ENCODE data around the gene HPGD.
"Not testable (repeated sequence)": the region's sequence is repeated elsewhere in the genome, so short reads cannot be mapped to it uniquely, and the experiment has no call there.

The HPGD gene

DNA sequence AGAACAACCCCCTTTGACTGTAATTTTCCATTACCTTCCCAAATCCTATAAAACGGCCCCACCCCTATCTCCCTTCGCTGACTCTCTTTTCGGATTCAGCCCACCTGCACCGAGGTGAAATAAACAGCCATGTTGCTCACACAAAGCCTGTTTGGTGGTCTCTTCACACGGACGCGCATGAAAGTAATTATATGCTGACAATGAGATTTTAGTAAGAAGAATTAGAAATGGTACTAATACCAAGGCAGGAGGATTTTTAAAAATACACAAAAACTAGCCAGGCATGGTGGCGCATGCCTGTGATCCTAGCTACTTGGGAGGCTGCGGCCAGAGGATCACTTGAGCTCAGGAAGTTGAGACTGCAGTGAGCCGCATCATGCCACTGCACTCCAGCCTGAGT, 33.9 kb downstream of the HPGD start:
- not testable (repeated sequence) for H3K9me3 ChIP-seq (ENCODE audit: low read length); H3K4me3 ChIP-seq (ENCODE audit: low read length); H3K27me3 ChIP-seq (ENCODE audit: insufficient read depth, low read length); H3K36me3 ChIP-seq (ENCODE audit: insufficient read depth, low read length); H2AFZ ChIP-seq (ENCODE audit: low read depth, low read length); H3K4me1 ChIP-seq (ENCODE audit: insufficient read depth, low read length)

DNA sequence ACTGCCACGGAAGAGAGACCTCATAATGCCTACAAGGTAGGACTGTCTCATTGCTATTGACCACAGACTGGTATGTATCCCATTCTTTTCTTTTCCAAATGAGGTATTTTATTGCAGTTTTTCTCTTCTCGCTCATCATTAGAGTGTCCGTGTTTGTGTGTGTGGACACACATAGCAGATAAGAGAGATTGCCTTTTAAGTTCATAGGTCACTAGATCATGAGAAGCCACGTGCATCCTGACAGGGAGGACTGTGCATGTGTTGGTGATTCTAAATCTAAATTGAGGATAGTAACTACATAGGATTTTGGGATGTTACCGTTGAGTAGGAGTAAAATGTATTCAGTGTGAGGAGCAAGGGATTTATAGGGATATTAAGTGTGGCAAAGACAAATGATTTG, 37.3 kb downstream of the HPGD start:
- no peaks in the 10 kb centered on the region for H3K9me3 ChIP-seq (ENCODE audit: low read length)
- H2AFZ ChIP-seq (ENCODE audit: low read depth, low read length), result no peak overlapping the region
- no peaks in the 10 kb centered on the region for H3K27me3 ChIP-seq (ENCODE audit: insufficient read depth, low read length)
- no peaks in the 10 kb centered on the region for H3K4me1 ChIP-seq (ENCODE audit: insufficient read depth, low read length)
- H3K4me3 ChIP-seq (ENCODE audit: low read length), result no peak overlapping the region
- no peaks in the 10 kb centered on the region for H3K36me3 ChIP-seq (ENCODE audit: insufficient read depth, low read length)

DNA sequence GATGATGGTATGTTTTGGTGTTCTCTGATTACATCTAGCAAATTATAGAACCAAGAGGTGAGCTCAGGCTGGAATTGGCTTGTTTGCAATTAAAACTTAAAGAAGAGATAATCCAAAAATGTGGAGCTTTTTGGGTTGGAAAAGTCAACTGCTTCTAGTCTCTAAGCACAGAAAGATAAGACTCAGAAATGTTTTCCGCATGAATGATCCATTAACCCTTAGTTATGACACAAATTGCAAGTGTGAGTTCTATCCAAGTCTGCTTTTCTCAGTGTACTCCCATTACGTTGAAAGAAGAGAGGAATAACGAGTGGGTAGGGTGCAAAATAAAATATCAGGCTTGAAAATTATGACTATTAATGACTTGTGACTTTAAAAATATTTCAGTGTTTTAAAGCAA, 38.5 kb downstream of the HPGD start:
- H3K4me3 ChIP-seq (ENCODE audit: low read length), result no peak overlapping the region
- no peaks in the 10 kb centered on the region for H3K36me3 ChIP-seq (ENCODE audit: insufficient read depth, low read length)
- no peaks in the 10 kb centered on the region for H3K4me1 ChIP-seq (ENCODE audit: insufficient read depth, low read length)
- no peaks in the 10 kb centered on the region for H3K9me3 ChIP-seq (ENCODE audit: low read length)
- no peaks in the 10 kb centered on the region for H3K27me3 ChIP-seq (ENCODE audit: insufficient read depth, low read length)
- H2AFZ ChIP-seq (ENCODE audit: low read depth, low read length), result no peak overlapping the region

DNA sequence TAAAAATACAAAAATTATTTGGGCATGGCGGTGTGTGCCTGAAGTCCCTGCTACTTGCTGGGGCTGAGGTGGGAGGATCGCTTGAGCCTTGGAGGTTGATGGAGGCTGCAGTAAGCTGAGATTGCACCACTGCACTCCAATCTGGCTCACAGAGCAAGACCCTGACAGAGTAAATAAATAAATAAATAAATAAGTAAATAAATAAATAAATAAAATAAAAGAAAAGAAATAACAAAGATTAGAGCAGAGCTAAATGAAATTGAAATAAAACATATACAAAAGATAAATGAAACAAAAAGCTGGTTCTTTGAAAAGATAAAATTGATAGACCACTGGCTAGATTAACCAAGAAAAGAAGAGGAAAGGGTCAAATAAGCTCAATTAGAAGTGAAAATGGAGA, 43.1 kb downstream of the HPGD start:
- no peaks in the 10 kb centered on the region for H3K9me3 ChIP-seq (ENCODE audit: low read length)
- no peak overlapping the region for H3K4me3 ChIP-seq (ENCODE audit: low read length)
- H3K4me1 ChIP-seq (ENCODE audit: insufficient read depth, low read length), result no peaks in the 10 kb centered on the region
- no peaks in the 10 kb centered on the region for H3K36me3 ChIP-seq (ENCODE audit: insufficient read depth, low read length)
- no peak overlapping the region for H2AFZ ChIP-seq (ENCODE audit: low read depth, low read length)
- no peaks in the 10 kb centered on the region for H3K27me3 ChIP-seq (ENCODE audit: insufficient read depth, low read length)

DNA sequence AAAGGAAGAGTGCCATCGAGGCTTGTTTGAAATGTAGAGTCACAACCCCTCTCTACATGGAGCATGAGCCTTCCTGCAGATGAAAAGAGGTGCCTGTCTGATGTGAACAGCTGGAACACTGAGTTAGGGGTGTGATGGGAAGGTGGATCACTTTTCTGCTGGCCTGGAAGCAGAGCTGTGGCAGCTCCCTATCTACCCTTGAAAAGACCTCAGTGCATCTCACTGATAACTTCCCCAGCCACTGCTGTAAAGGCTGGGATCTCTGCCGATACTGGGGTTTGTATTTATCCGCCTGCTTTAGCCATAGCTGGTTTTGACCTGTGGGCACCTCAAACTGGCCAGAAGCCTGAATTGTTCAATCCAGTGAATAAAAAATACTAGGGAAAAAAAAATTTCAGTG, 46.8 kb downstream of the HPGD start:
- no peak overlapping the region for H2AFZ ChIP-seq (ENCODE audit: low read depth, low read length)
- H3K4me1 ChIP-seq (ENCODE audit: insufficient read depth, low read length), result no peaks in the 10 kb centered on the region
- H3K9me3 ChIP-seq (ENCODE audit: low read length), result no peaks in the 10 kb centered on the region
- no peak overlapping the region for H3K4me3 ChIP-seq (ENCODE audit: low read length)
- H3K36me3 ChIP-seq (ENCODE audit: insufficient read depth, low read length), result no peaks in the 10 kb centered on the region
- no peaks in the 10 kb centered on the region for H3K27me3 ChIP-seq (ENCODE audit: insufficient read depth, low read length)

DNA sequence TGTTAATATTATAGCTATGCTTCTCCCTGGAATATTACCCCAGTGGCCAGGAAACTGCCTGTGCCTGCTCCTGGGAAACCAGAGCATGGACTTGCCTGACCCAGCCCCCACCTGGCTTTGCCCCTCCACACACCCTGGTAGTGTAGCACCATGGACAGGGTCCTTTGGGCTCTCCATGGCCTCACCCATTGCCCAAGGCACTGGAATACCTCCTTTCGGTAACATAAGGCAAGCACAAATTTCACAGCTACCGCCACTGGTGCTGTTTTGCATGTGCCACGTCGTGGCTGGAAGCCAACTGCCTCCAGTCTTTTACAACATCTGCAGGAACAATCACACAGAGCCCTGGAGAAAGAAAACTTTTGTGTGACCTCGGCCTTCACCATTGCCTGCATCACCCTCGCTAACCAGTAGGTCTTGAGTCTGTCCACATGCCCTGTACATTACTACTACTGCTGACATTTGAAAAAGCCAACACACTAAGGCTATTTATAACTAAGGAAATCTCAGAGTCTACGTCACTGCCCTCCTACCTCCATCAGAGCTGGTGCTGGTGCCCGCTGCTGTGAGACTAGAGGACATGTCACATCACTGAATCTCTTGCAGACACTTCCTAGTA, 47.7 kb downstream of the HPGD start:
- H3K4me1 ChIP-seq (ENCODE audit: insufficient read depth, low read length), result no peaks in the 10 kb centered on the region
- no peaks in the 10 kb centered on the region for H3K9me3 ChIP-seq (ENCODE audit: low read length)
- H3K36me3 ChIP-seq (ENCODE audit: insufficient read depth, low read length), result no peaks in the 10 kb centered on the region
- no peak overlapping the region for H3K4me3 ChIP-seq (ENCODE audit: low read length)
- H3K27me3 ChIP-seq (ENCODE audit: insufficient read depth, low read length), result no peaks in the 10 kb centered on the region
- H2AFZ ChIP-seq (ENCODE audit: low read depth, low read length), result no peak overlapping the region

DNA sequence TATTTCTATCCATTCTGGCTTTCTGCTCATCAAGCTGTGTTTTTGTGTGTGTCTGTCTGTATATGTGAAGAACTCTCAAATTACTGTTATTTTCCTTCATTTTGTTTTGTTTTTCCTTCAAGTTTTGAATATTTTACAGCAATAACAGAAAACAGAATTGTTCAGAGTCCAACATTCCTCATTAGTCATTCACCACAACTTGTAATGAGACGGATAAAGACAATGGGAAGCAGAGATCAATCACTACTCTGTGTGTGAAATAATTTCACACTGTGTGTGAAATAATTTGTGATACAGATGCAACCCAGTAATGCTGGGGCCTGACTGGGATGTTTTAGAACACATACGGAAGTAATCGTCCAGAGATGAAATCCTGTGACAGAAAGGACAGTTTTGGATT, 55.2 kb downstream of the HPGD start:
- H2AFZ ChIP-seq (ENCODE audit: low read depth, low read length), result no peak overlapping the region
- H3K4me1 ChIP-seq (ENCODE audit: insufficient read depth, low read length), result no peaks in the 10 kb centered on the region
- H3K9me3 ChIP-seq (ENCODE audit: low read length), result no peaks in the 10 kb centered on the region
- no peaks in the 10 kb centered on the region for H3K36me3 ChIP-seq (ENCODE audit: insufficient read depth, low read length)
- peaks cover 2% of the 10 kb centered on the region for H3K27me3 ChIP-seq (ENCODE audit: insufficient read depth, low read length)
- H3K4me3 ChIP-seq (ENCODE audit: low read length), result no peak overlapping the region

DNA sequence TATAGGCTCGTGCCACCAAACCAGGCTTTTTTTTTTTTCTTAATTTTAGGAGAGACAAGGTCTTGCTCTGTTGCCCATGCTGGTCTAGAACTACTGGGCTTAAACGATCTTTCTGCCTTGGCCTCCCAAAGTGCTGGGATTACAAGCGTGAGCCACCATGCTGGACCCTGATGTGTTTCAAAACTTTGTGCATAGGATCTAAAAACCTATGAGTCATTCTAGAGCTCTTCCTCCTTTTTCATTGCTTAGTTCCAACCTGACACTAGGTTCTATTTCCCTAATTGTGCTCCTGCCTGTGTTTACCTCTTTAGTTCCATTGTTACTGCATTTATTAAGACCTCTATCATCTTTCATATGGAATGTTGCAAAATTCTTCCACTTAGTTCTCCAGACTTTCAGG, 57.3 kb downstream of the HPGD start:
- Histone ChIP-seq H3K4me3 (ENCODE audit: low read length) (no peak overlapping the region), H3K4me1 (ENCODE audit: insufficient read depth, low read length) (no peaks in the 10 kb centered on the region), H3K36me3 (ENCODE audit: insufficient read depth, low read length) (no peaks in the 10 kb centered on the region), H3K9me3 (ENCODE audit: low read length) (no peaks in the 10 kb centered on the region), H2AFZ (ENCODE audit: low read depth, low read length) (no peak overlapping the region), H3K27me3 (ENCODE audit: insufficient read depth, low read length) (peaks cover 2% of the 10 kb centered on the region)

DNA sequence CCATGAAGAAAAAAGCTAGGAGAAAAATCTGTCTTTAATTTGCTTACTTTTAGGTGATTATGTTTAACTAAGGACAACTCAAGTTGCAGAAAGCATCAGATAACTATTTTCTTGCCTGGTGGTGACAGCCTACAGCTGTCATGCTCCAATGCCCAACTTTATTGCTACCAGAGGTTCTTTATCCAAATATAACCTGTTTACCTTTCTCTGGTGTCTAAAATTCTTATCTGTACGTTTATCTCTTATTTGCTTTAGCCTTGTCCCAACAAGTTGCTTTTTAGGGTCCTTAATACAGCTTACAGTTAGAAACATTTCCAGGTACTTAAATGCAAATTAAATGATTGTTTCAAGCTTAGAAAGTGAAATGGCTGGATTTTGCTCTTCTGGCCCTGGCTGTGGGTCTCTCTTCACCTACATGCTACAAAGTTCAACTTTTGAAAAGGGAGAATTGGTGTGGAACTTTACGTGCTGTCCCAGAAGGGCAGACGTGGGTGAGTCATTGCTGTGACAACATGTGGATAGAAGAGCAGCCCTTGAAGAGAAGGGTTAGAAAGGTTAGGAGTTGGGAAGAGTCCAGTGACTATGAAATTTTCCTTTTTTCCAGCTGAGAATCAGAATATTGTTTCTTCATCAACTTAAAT, 60.7 kb downstream of the HPGD start:
- H3K27me3 ChIP-seq (ENCODE audit: insufficient read depth, low read length), result no peaks in the 10 kb centered on the region
- H3K9me3 ChIP-seq (ENCODE audit: low read length), result no peaks in the 10 kb centered on the region
- H3K4me1 ChIP-seq (ENCODE audit: insufficient read depth, low read length), result no peaks in the 10 kb centered on the region
- no peak overlapping the region for H3K4me3 ChIP-seq (ENCODE audit: low read length)
- H3K36me3 ChIP-seq (ENCODE audit: insufficient read depth, low read length), result no peaks in the 10 kb centered on the region
- no peak overlapping the region for H2AFZ ChIP-seq (ENCODE audit: low read depth, low read length)

DNA sequence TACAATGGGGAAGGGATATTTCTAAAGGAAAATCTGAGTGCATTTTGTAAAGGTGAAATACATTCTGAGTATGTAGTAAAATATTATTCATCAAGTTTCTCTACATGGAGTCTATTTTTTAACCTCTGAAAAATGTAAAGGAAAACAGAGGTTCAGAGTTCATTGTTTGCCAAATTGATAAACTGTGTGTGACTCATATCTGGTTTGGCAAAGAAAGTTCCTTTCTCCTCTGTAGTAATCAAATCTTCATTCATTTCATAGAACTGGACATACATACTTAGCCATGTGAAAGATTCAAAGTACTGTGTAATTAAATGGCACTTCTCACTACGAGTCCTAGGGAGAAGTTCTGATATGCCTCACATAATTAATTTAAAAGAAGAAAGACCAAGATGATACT, 61.6 kb downstream of the HPGD start:
- H3K9me3 ChIP-seq (ENCODE audit: low read length), result no peaks in the 10 kb centered on the region
- no peak overlapping the region for H2AFZ ChIP-seq (ENCODE audit: low read depth, low read length)
- no peak overlapping the region for H3K4me3 ChIP-seq (ENCODE audit: low read length)
- no peaks in the 10 kb centered on the region for H3K27me3 ChIP-seq (ENCODE audit: insufficient read depth, low read length)
- no peaks in the 10 kb centered on the region for H3K4me1 ChIP-seq (ENCODE audit: insufficient read depth, low read length)
- no peaks in the 10 kb centered on the region for H3K36me3 ChIP-seq (ENCODE audit: insufficient read depth, low read length)

DNA sequence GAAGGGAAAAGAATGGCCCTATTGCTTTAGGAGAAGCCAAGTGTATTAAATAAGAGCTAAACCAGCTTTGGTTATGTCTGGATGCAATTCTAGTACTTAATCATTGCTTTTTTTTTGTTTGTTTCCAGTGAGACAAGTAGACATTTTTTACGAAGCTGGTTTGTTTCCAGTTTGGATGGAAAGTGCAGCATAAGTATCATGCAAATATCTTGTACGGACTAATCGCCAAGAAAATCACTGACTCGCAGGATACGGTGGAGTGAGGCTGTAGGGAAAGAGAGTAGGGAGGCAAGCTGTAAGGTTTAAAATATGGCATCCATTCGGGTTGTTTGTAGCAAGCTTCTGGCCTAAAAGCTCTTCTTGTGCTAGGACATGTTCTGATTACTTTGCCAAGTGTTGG, 64.8 kb downstream of the HPGD start:
- Histone ChIP-seq H2AFZ (ENCODE audit: low read depth, low read length) (no peak overlapping the region), H3K4me3 (ENCODE audit: low read length) (no peak overlapping the region), H3K36me3 (ENCODE audit: insufficient read depth, low read length) (no peaks in the 10 kb centered on the region), H3K9me3 (ENCODE audit: low read length) (no peaks in the 10 kb centered on the region), H3K4me1 (ENCODE audit: insufficient read depth, low read length) (no peaks in the 10 kb centered on the region), H3K27me3 (ENCODE audit: insufficient read depth, low read length) (no peaks in the 10 kb centered on the region)

DNA sequence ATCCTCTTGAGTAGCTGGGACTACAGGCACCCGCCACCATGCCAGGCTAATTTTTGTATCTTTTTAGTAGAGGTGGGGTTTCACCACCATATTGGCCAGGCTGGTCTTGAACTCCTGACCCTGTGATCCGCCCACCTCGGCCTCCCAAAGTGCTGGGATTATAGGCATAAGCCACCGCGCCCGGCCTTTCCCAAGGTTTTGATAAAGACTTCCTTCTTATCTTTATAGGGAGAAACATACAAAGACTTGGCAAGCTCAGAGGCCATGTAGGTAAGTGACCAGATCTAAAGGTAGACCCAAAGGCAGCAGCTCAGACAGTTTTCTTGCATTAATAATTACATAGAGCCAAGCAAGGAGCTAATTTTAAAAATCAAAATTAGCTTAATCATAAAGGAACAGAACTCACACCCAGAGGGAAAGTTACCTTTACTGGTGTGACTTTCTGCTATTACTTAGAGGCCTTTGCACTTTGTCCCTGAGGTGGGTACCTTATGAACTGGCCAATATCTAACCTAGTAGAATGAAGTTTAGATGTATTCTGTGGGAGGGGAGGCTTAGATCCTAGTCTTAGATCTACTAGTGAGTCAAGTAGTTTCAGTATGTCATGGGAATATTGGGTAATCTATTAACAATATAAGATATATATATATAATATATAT, 67.3 kb downstream of the HPGD start:
- no peak overlapping the region for H3K4me3 ChIP-seq (ENCODE audit: low read length)
- no peaks in the 10 kb centered on the region for H3K36me3 ChIP-seq (ENCODE audit: insufficient read depth, low read length)
- H3K27me3 ChIP-seq (ENCODE audit: insufficient read depth, low read length), result no peaks in the 10 kb centered on the region
- no peaks in the 10 kb centered on the region for H3K4me1 ChIP-seq (ENCODE audit: insufficient read depth, low read length)
- H3K9me3 ChIP-seq (ENCODE audit: low read length), result no peaks in the 10 kb centered on the region
- no peak overlapping the region for H2AFZ ChIP-seq (ENCODE audit: low read depth, low read length)

DNA sequence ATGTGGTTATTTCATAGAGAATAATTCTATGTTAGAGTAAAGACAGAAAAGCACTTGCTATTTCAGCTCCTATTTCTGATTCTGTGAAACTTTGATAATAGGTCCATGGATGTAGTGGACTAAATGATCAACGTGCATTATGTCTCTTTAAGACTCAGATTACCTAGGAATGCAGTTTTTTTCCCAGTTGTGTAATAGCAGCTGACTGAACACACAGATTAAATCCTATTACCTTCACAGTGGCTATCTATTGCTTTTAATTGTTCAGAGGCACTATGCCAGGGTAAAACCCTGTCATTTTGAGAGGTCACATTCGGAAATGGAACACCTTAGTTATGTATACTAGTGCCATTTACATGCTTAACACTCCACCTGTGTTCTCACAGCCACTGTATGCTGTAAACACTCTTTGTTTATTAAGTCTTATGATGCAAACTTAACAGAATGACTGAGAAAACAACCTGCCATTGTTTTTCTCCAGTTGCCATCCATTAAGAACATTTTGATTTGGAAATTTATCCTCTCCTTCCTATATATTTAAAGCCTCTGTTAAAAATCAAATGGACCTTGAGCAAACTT, 70.5 kb downstream of the HPGD start:
- no peaks in the 10 kb centered on the region for H3K9me3 ChIP-seq (ENCODE audit: low read length)
- H3K36me3 ChIP-seq (ENCODE audit: insufficient read depth, low read length), result no peaks in the 10 kb centered on the region
- no peak overlapping the region for H3K4me3 ChIP-seq (ENCODE audit: low read length)
- no peak overlapping the region for H2AFZ ChIP-seq (ENCODE audit: low read depth, low read length)
- H3K4me1 ChIP-seq (ENCODE audit: insufficient read depth, low read length), result no peaks in the 10 kb centered on the region
- no peaks in the 10 kb centered on the region for H3K27me3 ChIP-seq (ENCODE audit: insufficient read depth, low read length)

Data from neuron (in vitro differentiated cells).